Measurements from ENCODE around the gene MYL12B. TPM values are rescaled to one million over a fixed set of nuclear protein-coding genes. Genes with fewer than 3 reads are reported as not detected.

The MYL12B gene
- total and polyA plus RNA-seq, 7 experiments from 2014 or later: 140 to 982 (median 178) TPM

GRCh38 chr18:3279201-3280185 is 17.6 kb downstream of the MYL12B start:
- H3K27me3 ChIP-seq (ENCODE audit: control insufficient read depth in 2 of 2, insufficient read depth in 2 of 2, low read length in 2 of 2): no peaks in the 10 kb centered on the region
- H3K9me3 ChIP-seq (ENCODE audit: control insufficient read depth in 2 of 3, low read length in 3 of 3): no peaks in the 10 kb centered on the region
- peak overlapping the region in 8 of 9 donors; percentile 4 to 90 (median 50) for H3K27ac Mint-ChIP-seq
- intact Hi-C loops (cut with micrococcal nuclease): loop anchor here in 1 of 2 donors (2.0 to 10.0 kb wide), 4 partner anchors 17 to 718 kb away; no protein-coding TSS in a partner anchor
- peak overlapping the region in 1 of 10 donors; percentile 17 for H3K4me3 Mint-ChIP-seq
- H3K36me3 ChIP-seq (ENCODE audit: control insufficient read depth in 2 of 3, insufficient read depth in 3 of 3, low read length in 3 of 3): peaks cover 19 to 35% (median 29%) of the 10 kb centered on the region in 3 experiments
- H3K4me1 ChIP-seq (ENCODE audit: control insufficient read depth in 2 of 2, insufficient read depth in 2 of 2, low read length in 2 of 2): no peaks in the 10 kb centered on the region
- H3K4me1 Mint-ChIP-seq: peaks cover 0 to 11% (median 4%) of the 10 kb centered on the region in 7 donors
- H3K36me3 Mint-ChIP-seq: peaks cover 0 to 19% (median 12%) of the 10 kb centered on the region in 5 donors
- peak; percentile 33 for ATAC-seq
- H3K4me3 ChIP-seq (ENCODE audit: low read length): no peak overlapping the region
- H3K9me3 Mint-ChIP-seq: no peaks in the 10 kb centered on the region
- ChIA-PET CTCF (interaction anchor here (0.6 to 4.4 kb wide), 5 partner anchors 12 to 386 kb away, joined by 3 to 40 read pairs (median 4); no protein-coding TSS in a partner anchor), POLR2A (interaction anchor here (1.0 to 1.2 kb wide), 4 partner anchors 23 to 176 kb away, joined by 3 to 5 read pairs (median 4); no protein-coding TSS in a partner anchor)
- H3K27ac ChIP-seq (ENCODE audit: low read depth, low read length): no peak overlapping the region
- DNase-seq: no peak
- no peaks in the 10 kb centered on the region for H3K27me3 Mint-ChIP-seq

GRCh38 chr18:3281456-3282400 is 19.8 kb downstream of the MYL12B start:
- H3K27ac Mint-ChIP-seq: no peak overlapping the region
- CTCF ChIA-PET: interaction anchor here (0.7 to 4.8 kb wide), 12 partner anchors 10 to 747 kb away, joined by 3 to 84 read pairs (median 4); no protein-coding TSS in a partner anchor
- ATAC-seq: peak; percentile 93

DNA sequence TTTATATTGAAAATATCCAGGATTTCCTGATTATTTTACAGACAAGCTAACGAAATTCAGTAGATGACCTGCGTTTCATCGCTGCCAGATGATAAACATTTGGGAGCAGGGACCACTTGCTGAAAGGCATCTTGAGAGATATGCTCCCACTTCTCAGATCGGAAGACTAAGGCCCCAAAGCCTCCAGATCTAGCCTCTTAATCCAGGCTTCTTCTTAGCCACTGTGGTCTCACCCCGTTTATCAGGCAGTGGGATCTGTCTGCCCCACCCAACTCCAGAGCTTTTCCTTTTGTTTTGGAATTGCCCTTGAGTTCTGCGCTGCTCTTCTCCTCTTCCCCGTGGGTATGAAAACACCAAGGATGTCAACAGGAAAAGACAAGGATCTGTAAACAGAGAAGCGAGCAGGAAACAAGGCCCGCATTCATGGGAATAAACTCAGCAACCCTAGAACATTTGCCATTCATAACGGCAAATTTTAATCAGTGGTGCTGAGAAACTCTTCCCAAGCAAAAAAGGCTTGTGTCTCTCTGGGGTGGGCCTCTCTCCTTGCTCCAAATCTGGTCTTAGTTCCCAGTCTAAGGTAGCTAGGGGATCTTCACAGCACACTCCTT is 21.4 kb downstream of the MYL12B start:
- Histone ChIP-seq H3K4me3 (ENCODE audit: low read length) (no peak overlapping the region), H3K4me1 (ENCODE audit: control insufficient read depth in 2 of 2, insufficient read depth in 2 of 2, low read length in 2 of 2) (no peaks in the 10 kb centered on the region), H3K36me3 (ENCODE audit: control insufficient read depth in 2 of 3, insufficient read depth in 3 of 3, low read length in 3 of 3) (peaks cover 0 to 2% (median 0%) of the 10 kb centered on the region in 3 experiments), H3K27me3 (ENCODE audit: control insufficient read depth in 2 of 2, insufficient read depth in 2 of 2, low read length in 2 of 2) (no peaks in the 10 kb centered on the region), H3K9me3 (ENCODE audit: control insufficient read depth in 2 of 3, low read length in 3 of 3) (no peaks in the 10 kb centered on the region), H3K27ac (ENCODE audit: low read depth, low read length) (no peak overlapping the region)
- POLR2A ChIA-PET: no interaction called here
- CTCF ChIA-PET: interaction anchor here (0.6 to 4.8 kb wide), 8 partner anchors 171 to 383 kb away, joined by 3 to 84 read pairs (median 4); no protein-coding TSS in a partner anchor
- Mint-ChIP-seq H3K27ac (no peak overlapping the region), H3K27me3 (peaks cover 0 to 7% (median 0%) of the 10 kb centered on the region in 5 donors), H3K9me3 (peaks cover 0 to 10% (median 0%) of the 10 kb centered on the region in 11 donors), H3K4me1 (peaks cover 0 to 6% (median 0%) of the 10 kb centered on the region in 7 donors), H3K36me3 (no peaks in the 10 kb centered on the region), H3K4me3 (no peak overlapping the region)
- intact Hi-C loops (cut with micrococcal nuclease): loop anchor here in 1 of 2 donors (5.0 to 10.0 kb wide), 3 partner anchors 39 to 714 kb away; no protein-coding TSS in a partner anchor
- DNase-seq: no peak
- ATAC-seq: no peak

More at GRCh38 chr18:3281456-3282400, 19.8 kb downstream of the MYL12B start:
- Mint-ChIP-seq H3K9me3 (peaks cover 0 to 7% (median 0%) of the 10 kb centered on the region in 11 donors), H3K36me3 (peaks cover 0 to 10% (median 6%) of the 10 kb centered on the region in 5 donors), H3K4me1 (peaks cover 0 to 8% (median 0%) of the 10 kb centered on the region in 7 donors), H3K4me3 (no peak overlapping the region), H3K27me3 (no peaks in the 10 kb centered on the region)
- no peaks in the 10 kb centered on the region for H3K9me3 ChIP-seq (ENCODE audit: control insufficient read depth in 2 of 3, low read length in 3 of 3)
- H3K27me3 ChIP-seq (ENCODE audit: control insufficient read depth in 2 of 2, insufficient read depth in 2 of 2, low read length in 2 of 2): no peaks in the 10 kb centered on the region
- intact Hi-C loops (cut with micrococcal nuclease): loop anchor here (1.0 to 10.0 kb wide), 11 partner anchors 15 to 716 kb away; no protein-coding TSS in a partner anchor
- H3K4me3 ChIP-seq (ENCODE audit: low read length): no peak overlapping the region
- no peak overlapping the region for H3K27ac ChIP-seq (ENCODE audit: low read depth, low read length)
- peak in 7 of 9 donors; percentile 51 to 77 (median 68) for DNase-seq
- H3K36me3 ChIP-seq (ENCODE audit: control insufficient read depth in 2 of 3, insufficient read depth in 3 of 3, low read length in 3 of 3): peaks cover 7 to 13% (median 8%) of the 10 kb centered on the region in 3 experiments
- POLR2A ChIA-PET: interaction anchor here (0.6 to 1.6 kb wide), 10 partner anchors 13 to 392 kb away, joined by 3 to 7 read pairs (median 4); no protein-coding TSS in a partner anchor
- no peaks in the 10 kb centered on the region for H3K4me1 ChIP-seq (ENCODE audit: control insufficient read depth in 2 of 2, insufficient read depth in 2 of 2, low read length in 2 of 2)

GRCh38 chr18:3283908-3284307 is 22.0 kb downstream of the MYL12B start:
- H3K9me3 Mint-ChIP-seq: peaks cover 0 to 10% (median under 1%) of the 10 kb centered on the region in 11 donors
- Histone ChIP-seq H3K4me3 (ENCODE audit: low read length) (no peak overlapping the region), H3K27ac (ENCODE audit: low read depth, low read length) (no peak overlapping the region), H3K9me3 (ENCODE audit: control insufficient read depth in 2 of 3, low read length in 3 of 3) (no peaks in the 10 kb centered on the region), H3K36me3 (ENCODE audit: control insufficient read depth in 2 of 3, insufficient read depth in 3 of 3, low read length in 3 of 3) (no peaks in the 10 kb centered on the region), H3K4me1 (ENCODE audit: control insufficient read depth in 2 of 2, insufficient read depth in 2 of 2, low read length in 2 of 2) (no peaks in the 10 kb centered on the region), H3K27me3 (ENCODE audit: control insufficient read depth in 2 of 2, insufficient read depth in 2 of 2, low read length in 2 of 2) (no peaks in the 10 kb centered on the region)
- H3K27me3 Mint-ChIP-seq: peaks cover 0 to 7% (median 0%) of the 10 kb centered on the region in 5 donors
- intact Hi-C loops (cut with micrococcal nuclease): loop anchor here in 1 of 2 donors (5.0 to 10.0 kb wide), 3 partner anchors 38 to 713 kb away; no protein-coding TSS in a partner anchor
- no peaks in the 10 kb centered on the region for H3K36me3 Mint-ChIP-seq
- ChIA-PET CTCF (interaction anchor here (0.6 to 4.8 kb wide), 3 partner anchors 25 to 382 kb away, joined by 3 to 84 read pairs (median 3); no protein-coding TSS in a partner anchor), POLR2A (interaction anchor here (2.2 kb wide), 1 partner anchor 165 kb away, joined by 6 read pairs; no protein-coding TSS in a partner anchor)
- H3K27ac Mint-ChIP-seq: no peak overlapping the region
- H3K4me1 Mint-ChIP-seq: peaks cover 0 to 6% (median 0%) of the 10 kb centered on the region in 7 donors
- H3K4me3 Mint-ChIP-seq: no peak overlapping the region
- no peak for ATAC-seq
- no peak for DNase-seq

DNA sequence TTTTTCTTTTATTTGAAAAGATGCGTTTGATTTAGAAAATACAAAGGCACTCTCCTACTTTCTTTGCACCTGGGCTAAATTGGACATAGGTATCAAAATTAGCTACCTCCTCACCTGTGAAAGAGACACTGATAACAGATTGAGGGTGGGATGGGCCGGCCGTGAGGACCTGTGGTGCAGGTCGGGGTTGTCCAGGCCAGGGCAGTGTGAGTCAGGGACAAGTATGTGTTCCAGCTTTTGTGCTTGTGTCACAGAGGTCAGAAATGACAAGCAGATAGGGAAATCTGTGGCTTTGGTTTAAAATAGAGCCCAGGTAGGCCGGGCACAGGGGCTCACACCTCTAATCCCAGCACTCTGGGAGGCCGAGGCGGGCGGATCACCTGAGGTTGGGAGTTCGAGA is 22.6 kb downstream of the MYL12B start:
- Histone ChIP-seq H3K27ac (ENCODE audit: low read depth, low read length) (no peak overlapping the region), H3K4me1 (ENCODE audit: control insufficient read depth in 2 of 2, insufficient read depth in 2 of 2, low read length in 2 of 2) (no peaks in the 10 kb centered on the region), H3K9me3 (ENCODE audit: control insufficient read depth in 2 of 3, low read length in 3 of 3) (no peaks in the 10 kb centered on the region), H3K4me3 (ENCODE audit: low read length) (no peak overlapping the region), H3K36me3 (ENCODE audit: control insufficient read depth in 2 of 3, insufficient read depth in 3 of 3, low read length in 3 of 3) (no peaks in the 10 kb centered on the region), H3K27me3 (ENCODE audit: control insufficient read depth in 2 of 2, insufficient read depth in 2 of 2, low read length in 2 of 2) (no peaks in the 10 kb centered on the region)
- intact Hi-C loops (cut with micrococcal nuclease): loop anchor here in 1 of 2 donors (5.0 to 10.0 kb wide), 3 partner anchors 38 to 713 kb away; no protein-coding TSS in a partner anchor
- ChIA-PET CTCF (interaction anchor here (0.6 to 4.8 kb wide), 4 partner anchors 24 to 382 kb away, joined by 3 to 84 read pairs (median 3); no protein-coding TSS in a partner anchor), POLR2A (interaction anchor here (2.2 kb wide), 1 partner anchor 165 kb away, joined by 6 read pairs; no protein-coding TSS in a partner anchor)
- Mint-ChIP-seq H3K4me3 (no peak overlapping the region), H3K27ac (no peak overlapping the region), H3K4me1 (peaks cover 0 to 4% (median 0%) of the 10 kb centered on the region in 7 donors), H3K36me3 (no peaks in the 10 kb centered on the region), H3K9me3 (peaks cover 0 to 12% (median 4%) of the 10 kb centered on the region in 11 donors), H3K27me3 (peaks cover 0 to 9% (median 0%) of the 10 kb centered on the region in 5 donors)
- ATAC-seq: no peak
- no peak for DNase-seq

Data from naive thymus-derived CD4-positive, alpha-beta T cell (primary cell).